Vagina (tissue), 2 donors: ENCODE data around the gene HEATR5A. TPM values are rescaled to one million over a fixed set of nuclear protein-coding genes. Genes with fewer than 3 reads are reported as not detected.
"Not testable (repeated sequence)": the region's sequence is repeated elsewhere in the genome, so short reads cannot be mapped to it uniquely, and the experiment has no call there.

ENCODE experiments used
- DNase-seq, 2 donors: peaks; one replicate each; pipeline ENCODE4 v3.0.0-alpha.2; 2017; ENCODE audit errors: extremely low spot score in 2 of 2
- H3K27ac ChIP-seq: fragments of 200-600 bp; sonication (generic); one replicate; pipeline ENCODE4 v1.5.1; 2019
- H3K27me3 ChIP-seq: fragments of 200-600 bp; sonication (generic); one replicate; pipeline ENCODE4 v1.5.1; 2019
- H3K36me3 ChIP-seq, 2 donors: fragments of 200-600 bp; sonication (generic); one replicate each; pipeline ENCODE4 v1.5.1; 2017 to 2019
- H3K4me1 ChIP-seq: fragments of 200-600 bp; sonication (generic); one replicate; pipeline ENCODE4 v1.5.1; 2019
- H3K4me3 ChIP-seq, 2 donors: fragments of 200-600 bp; sonication (generic); 1 replicate in 1 of 2; 2 replicates in 1 of 2; pipeline ENCODE4 v1.5.1; 2016 to 2019
- H3K9me3 ChIP-seq: fragments of 200-600 bp; sonication (generic); one replicate; pipeline ENCODE4 v1.5.1; 2019
- POLR2A ChIP-seq, 2 donors: fragments of 450-650 bp; IDR thresholded peaks; one replicate each; pipeline ENCODE4 v1.6.1; 2017; ENCODE audit warnings: antibody characterized with exemption in 2 of 2, mild to moderate bottlenecking in 2 of 2, moderate library complexity in 2 of 2
- POLR2AphosphoS5 ChIP-seq, 2 donors: sonication (generic); formaldehyde crosslinking; IDR thresholded peaks; one replicate each; pipeline ENCODE4 v1.9.0; 2017; ENCODE audit warnings: antibody characterized with exemption in 2 of 2, mild to moderate bottlenecking in 2 of 2, low read depth in 1 of 2; ENCODE audit not compliant: insufficient read depth in 1 of 2
- intact Hi-C: fragments of 100-400 bp; cut with DNase I; formaldehyde crosslinking; loops from one replicate; pipeline ENCODE4 v1.15.1; 2023
- total RNA-seq: library from RNA; depleted of rRNA; stranded (reverse); fragments of >200 nt; gene quantifications from one replicate; pipeline ENCODE4 v1.2.3, GENCODE V29; 2016
- TF ChIP-seq, protein P1 (sequence below), 3 experiments: fragments of 450-650 bp in 2 of 3; fragments of 200-600 bp in 1 of 3; sonication (generic) in 1 of 3; IDR thresholded peaks; one replicate each; pipeline ENCODE4 v1.5.1; 2017 to 2019; ENCODE audit warnings: antibody characterized with exemption in 3 of 3, mild to moderate bottlenecking in 2 of 3, moderate library complexity in 2 of 3

Gene HEATR5A
- total RNA-seq, 1 donor from 2014 or later: 16.9 TPM

GRCh38 chr14:31362746-31363145 is 57.6 kb downstream of the HEATR5A start:
- intact Hi-C loops: no loop called here
- Histone ChIP-seq H3K36me3 (peaks cover 0 to 9% of the 10 kb centered on the region in 2 donors), H3K27ac (no peak overlapping the region), H3K27me3 (no peaks in the 10 kb centered on the region), H3K4me1 (no peaks in the 10 kb centered on the region), H3K9me3 (no peaks in the 10 kb centered on the region), H3K4me3 (no peak overlapping the region)
- no peak for DNase-seq
- TF ChIP-seq POLR2A (IDR thresholded peaks at IDR 0.05) (no peak), POLR2AphosphoS5 (IDR thresholded peaks at IDR 0.05; ENCODE audit: insufficient read depth in 1 of 2, low read depth in 1 of 2) (no peak)
- TF ChIP-seq, protein P1, sequence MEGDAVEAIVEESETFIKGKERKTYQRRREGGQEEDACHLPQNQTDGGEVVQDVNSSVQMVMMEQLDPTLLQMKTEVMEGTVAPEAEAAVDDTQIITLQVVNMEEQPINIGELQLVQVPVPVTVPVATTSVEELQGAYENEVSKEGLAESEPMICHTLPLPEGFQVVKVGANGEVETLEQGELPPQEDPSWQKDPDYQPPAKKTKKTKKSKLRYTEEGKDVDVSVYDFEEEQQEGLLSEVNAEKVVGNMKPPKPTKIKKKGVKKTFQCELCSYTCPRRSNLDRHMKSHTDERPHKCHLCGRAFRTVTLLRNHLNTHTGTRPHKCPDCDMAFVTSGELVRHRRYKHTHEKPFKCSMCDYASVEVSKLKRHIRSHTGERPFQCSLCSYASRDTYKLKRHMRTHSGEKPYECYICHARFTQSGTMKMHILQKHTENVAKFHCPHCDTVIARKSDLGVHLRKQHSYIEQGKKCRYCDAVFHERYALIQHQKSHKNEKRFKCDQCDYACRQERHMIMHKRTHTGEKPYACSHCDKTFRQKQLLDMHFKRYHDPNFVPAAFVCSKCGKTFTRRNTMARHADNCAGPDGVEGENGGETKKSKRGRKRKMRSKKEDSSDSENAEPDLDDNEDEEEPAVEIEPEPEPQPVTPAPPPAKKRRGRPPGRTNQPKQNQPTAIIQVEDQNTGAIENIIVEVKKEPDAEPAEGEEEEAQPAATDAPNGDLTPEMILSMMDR (IDR thresholded peaks at IDR 0.05): no peak

- H3K27me3 ChIP-seq, intact Hi-C loops, DNase-seq: not testable (repeated sequence)
Measured at GRCh38 chr14:31361761-31362160, 58.6 kb downstream of the HEATR5A start.

GRCh38 chr14:31360919-31361662 is 59.3 kb downstream of the HEATR5A start:
- H3K4me3 ChIP-seq: no peak overlapping the region
- intact Hi-C loops: no loop called here
- DNase-seq: no peak
- TF ChIP-seq POLR2A (IDR thresholded peaks at IDR 0.05) (no peak), POLR2AphosphoS5 (IDR thresholded peaks at IDR 0.05; ENCODE audit: insufficient read depth in 1 of 2, low read depth in 1 of 2) (no peak)
- TF ChIP-seq, protein P1 (IDR thresholded peaks at IDR 0.05): no peak
- no peak overlapping the region for H3K27ac ChIP-seq
- H3K36me3 ChIP-seq: peaks cover 0 to 10% of the 10 kb centered on the region in 2 donors
- H3K9me3 ChIP-seq: no peaks in the 10 kb centered on the region
- H3K27me3 ChIP-seq: no peaks in the 10 kb centered on the region
- H3K4me1 ChIP-seq: no peaks in the 10 kb centered on the region

More at GRCh38 chr14:31361761-31362160, 58.6 kb downstream of the HEATR5A start:
- not testable (repeated sequence) for H3K27ac ChIP-seq, H3K9me3 ChIP-seq, H3K36me3 ChIP-seq, H3K4me3 ChIP-seq, H3K4me1 ChIP-seq

GRCh38 chr14:31357279-31357678 is 63.1 kb downstream of the HEATR5A start:
- Histone ChIP-seq H3K4me3 (no peak overlapping the region), H3K4me1 (no peaks in the 10 kb centered on the region), H3K27me3 (no peaks in the 10 kb centered on the region), H3K9me3 (no peaks in the 10 kb centered on the region), H3K36me3 (peaks cover 0 to 10% of the 10 kb centered on the region in 2 donors), H3K27ac (no peak overlapping the region)
- intact Hi-C loops: no loop called here
- TF ChIP-seq POLR2AphosphoS5 (IDR thresholded peaks at IDR 0.05; ENCODE audit: insufficient read depth in 1 of 2, low read depth in 1 of 2) (no peak), POLR2A (IDR thresholded peaks at IDR 0.05) (no peak)
- TF ChIP-seq, protein P1 (IDR thresholded peaks at IDR 0.05): no peak
- DNase-seq: no peak

GRCh38 chr14:31346097-31346496 is 74.3 kb downstream of the HEATR5A start:
- DNase-seq: no peak
- Histone ChIP-seq H3K27me3 (no peaks in the 10 kb centered on the region), H3K4me1 (no peaks in the 10 kb centered on the region), H3K36me3 (peaks cover 0 to 33% of the 10 kb centered on the region in 2 donors), H3K4me3 (no peak overlapping the region), H3K9me3 (no peaks in the 10 kb centered on the region), H3K27ac (no peak overlapping the region)
- TF ChIP-seq POLR2A (IDR thresholded peaks at IDR 0.05): no peak
- no peak for TF ChIP-seq POLR2AphosphoS5 (IDR thresholded peaks at IDR 0.05; ENCODE audit: insufficient read depth in 1 of 2, low read depth in 1 of 2)
- TF ChIP-seq, protein P1 (IDR thresholded peaks at IDR 0.05): no peak
- intact Hi-C loops: no loop called here
